ENCODE data around the gene ENTR1. TPM values are rescaled to one million over a fixed set of nuclear protein-coding genes. Genes with fewer than 3 reads are reported as not detected.

ENTR1 gene
- total RNA-seq, 1 donor from 2014 or later = 101 TPM

DNA sequence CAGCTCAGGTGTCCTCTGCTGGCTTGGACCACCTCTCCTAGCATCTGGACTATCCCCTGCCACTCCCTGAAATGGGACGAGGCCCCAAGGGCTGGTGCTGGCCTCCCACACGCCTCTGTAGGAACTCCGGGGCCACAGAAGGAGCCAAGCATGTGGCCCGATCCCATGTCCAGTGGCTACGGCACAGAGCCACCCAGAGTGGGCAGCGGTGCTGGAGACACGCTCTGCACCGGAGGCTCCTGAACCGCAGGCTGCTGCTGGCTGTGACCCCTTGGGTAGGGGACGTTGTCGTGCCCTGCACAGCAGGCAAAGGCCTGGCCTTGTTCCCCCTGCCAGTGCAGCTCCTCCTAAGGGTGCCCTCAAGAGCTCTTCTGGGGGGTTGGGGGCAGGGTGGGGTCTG, 30.5 kb downstream of the ENTR1 start:
- TF ChIP-seq, protein P1, sequence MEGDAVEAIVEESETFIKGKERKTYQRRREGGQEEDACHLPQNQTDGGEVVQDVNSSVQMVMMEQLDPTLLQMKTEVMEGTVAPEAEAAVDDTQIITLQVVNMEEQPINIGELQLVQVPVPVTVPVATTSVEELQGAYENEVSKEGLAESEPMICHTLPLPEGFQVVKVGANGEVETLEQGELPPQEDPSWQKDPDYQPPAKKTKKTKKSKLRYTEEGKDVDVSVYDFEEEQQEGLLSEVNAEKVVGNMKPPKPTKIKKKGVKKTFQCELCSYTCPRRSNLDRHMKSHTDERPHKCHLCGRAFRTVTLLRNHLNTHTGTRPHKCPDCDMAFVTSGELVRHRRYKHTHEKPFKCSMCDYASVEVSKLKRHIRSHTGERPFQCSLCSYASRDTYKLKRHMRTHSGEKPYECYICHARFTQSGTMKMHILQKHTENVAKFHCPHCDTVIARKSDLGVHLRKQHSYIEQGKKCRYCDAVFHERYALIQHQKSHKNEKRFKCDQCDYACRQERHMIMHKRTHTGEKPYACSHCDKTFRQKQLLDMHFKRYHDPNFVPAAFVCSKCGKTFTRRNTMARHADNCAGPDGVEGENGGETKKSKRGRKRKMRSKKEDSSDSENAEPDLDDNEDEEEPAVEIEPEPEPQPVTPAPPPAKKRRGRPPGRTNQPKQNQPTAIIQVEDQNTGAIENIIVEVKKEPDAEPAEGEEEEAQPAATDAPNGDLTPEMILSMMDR (IDR thresholded peaks at IDR 0.05) = no peak
- H3K27ac Mint-ChIP-seq = no peak overlapping the region
- ATAC-seq (ENCODE audit: low read depth) = no peak

DNA sequence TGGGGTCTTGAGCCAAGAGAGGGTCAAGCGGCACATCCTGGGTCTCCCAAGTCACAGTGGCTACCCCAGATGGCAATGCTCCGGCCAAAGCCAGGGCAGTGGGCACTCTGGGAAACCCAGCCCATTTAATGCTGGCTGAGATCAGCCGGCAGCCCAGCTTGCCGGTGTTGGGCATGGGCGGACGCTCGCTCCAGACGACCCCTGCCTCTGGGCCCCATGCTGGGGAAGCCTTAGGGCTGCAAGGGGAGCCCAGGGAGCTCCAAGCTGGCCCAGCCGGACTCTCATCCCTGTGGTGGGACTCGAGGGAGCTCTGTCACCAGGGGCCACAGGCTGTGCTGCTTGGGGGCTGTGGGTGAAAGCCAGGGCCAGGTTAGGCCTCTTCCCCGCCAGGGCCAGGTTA, 31.0 kb downstream of the ENTR1 start:
- Mint-ChIP-seq H3K27me3 (no peaks in the 10 kb centered on the region), H3K4me1 (no peaks in the 10 kb centered on the region), H3K27ac (no peak overlapping the region), H3K36me3 (ENCODE audit: low read depth) (peaks cover 38% of the 10 kb centered on the region), H3K4me3 (no peak overlapping the region), H3K9me3 (no peaks in the 10 kb centered on the region)
- POLR2A ChIA-PET = no interaction called here
- ATAC-seq (ENCODE audit: low read depth) = no peak
- intact Hi-C loops (cut with micrococcal nuclease) = no loop called here
- CTCF ChIA-PET = no interaction called here
- no peak for DNase-seq
- TF ChIP-seq, protein P1 (IDR thresholded peaks at IDR 0.05) = no peak

More for the DNA sequence above, 30.5 kb downstream of the ENTR1 start:
- H3K4me3 Mint-ChIP-seq = no peak overlapping the region
- H3K27me3 Mint-ChIP-seq = no peaks in the 10 kb centered on the region
- no peaks in the 10 kb centered on the region for H3K9me3 Mint-ChIP-seq
- POLR2A ChIA-PET = no interaction called here
- no peaks in the 10 kb centered on the region for H3K4me1 Mint-ChIP-seq
- no peak for DNase-seq
- CTCF ChIA-PET = no interaction called here
- intact Hi-C loops (cut with micrococcal nuclease) = no loop called here
- H3K36me3 Mint-ChIP-seq (ENCODE audit: low read depth) = peaks cover 42% of the 10 kb centered on the region

GRCh38 chr9:136379003-136379287, 31.5 kb downstream of the ENTR1 start:
- TF ChIP-seq, protein P1 (IDR thresholded peaks at IDR 0.05) = no peak
- intact Hi-C loops (cut with micrococcal nuclease) = no loop called here
- Mint-ChIP-seq H3K36me3 (ENCODE audit: low read depth) (peaks cover 33% of the 10 kb centered on the region), H3K27ac (no peak overlapping the region), H3K4me3 (no peak overlapping the region), H3K27me3 (no peaks in the 10 kb centered on the region), H3K4me1 (no peaks in the 10 kb centered on the region), H3K9me3 (no peaks in the 10 kb centered on the region)
- no peak for DNase-seq
- no peak for ATAC-seq (ENCODE audit: low read depth)
- ChIA-PET POLR2A (no interaction called here), CTCF (no interaction called here)

DNA sequence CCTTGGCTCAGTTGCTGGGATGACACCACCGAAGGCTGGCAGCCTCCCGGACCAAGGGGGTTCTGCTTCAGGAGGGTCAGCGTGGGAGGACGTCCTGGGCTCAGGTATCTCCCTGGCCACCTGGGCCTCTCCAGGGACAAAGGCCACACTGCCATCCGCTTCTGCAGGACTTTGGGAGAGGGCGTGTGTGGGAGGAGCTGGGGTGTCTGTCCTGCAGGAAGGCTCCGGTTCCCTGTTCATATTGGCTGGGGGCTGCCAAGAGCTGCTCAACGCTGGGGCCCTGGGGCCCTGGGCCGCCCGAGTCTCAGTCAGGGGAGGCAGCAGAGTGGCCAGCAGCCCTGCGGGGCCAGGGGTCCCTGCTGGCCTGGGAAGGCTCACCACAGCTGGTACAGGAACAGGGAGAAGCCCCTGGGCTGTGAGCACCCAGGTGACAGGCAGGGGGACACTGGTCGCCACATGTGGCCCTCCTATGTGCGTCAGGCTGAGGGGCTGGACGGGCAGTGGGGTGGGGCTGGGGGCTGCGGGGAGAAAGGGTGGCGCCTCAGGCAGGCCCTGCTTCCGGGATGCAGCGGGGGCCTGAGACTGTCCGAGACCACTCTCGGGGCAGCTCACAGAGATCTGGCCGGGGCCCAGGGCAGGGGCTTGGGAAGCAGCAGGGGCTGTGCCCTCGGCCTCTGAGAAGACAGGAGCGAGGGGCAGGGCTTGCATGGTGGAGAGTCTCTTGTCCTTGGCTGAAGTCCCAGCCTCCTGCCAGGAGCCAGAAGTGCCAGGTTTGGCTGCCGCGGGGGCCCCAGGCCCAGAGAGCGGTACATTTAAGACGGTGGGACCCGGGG, 32.0 kb downstream of the ENTR1 start:
- no peaks in the 10 kb centered on the region for H3K4me1 Mint-ChIP-seq
- H3K27me3 Mint-ChIP-seq = no peaks in the 10 kb centered on the region
- H3K9me3 Mint-ChIP-seq = no peaks in the 10 kb centered on the region
- H3K27ac Mint-ChIP-seq = no peak overlapping the region
- ATAC-seq (ENCODE audit: low read depth) (no peak), DNase-seq (no peak)
- peaks cover 29% of the 10 kb centered on the region for H3K36me3 Mint-ChIP-seq (ENCODE audit: low read depth)
- ChIA-PET CTCF (no interaction called here), POLR2A (no interaction called here)
- H3K4me3 Mint-ChIP-seq = no peak overlapping the region
- TF ChIP-seq, protein P1 (IDR thresholded peaks at IDR 0.05) = no peak
- intact Hi-C loops (cut with micrococcal nuclease) = no loop called here

- no peaks in the 10 kb centered on the region for H3K27me3 Mint-ChIP-seq
- no peak for ATAC-seq (ENCODE audit: low read depth)
- intact Hi-C loops (cut with micrococcal nuclease) = no loop called here
- H3K27ac Mint-ChIP-seq = no peak overlapping the region
- POLR2A ChIA-PET = no interaction called here
- TF ChIP-seq, protein P1 (IDR thresholded peaks at IDR 0.05) = no peak
- no peaks in the 10 kb centered on the region for H3K9me3 Mint-ChIP-seq
- DNase-seq = no peak
- peaks cover 24% of the 10 kb centered on the region for H3K36me3 Mint-ChIP-seq (ENCODE audit: low read depth)
- H3K4me1 Mint-ChIP-seq = peaks cover 8% of the 10 kb centered on the region
- CTCF ChIA-PET = no interaction called here
- H3K4me3 Mint-ChIP-seq = no peak overlapping the region
Observed at GRCh38 chr9:136377341-136378169, 32.9 kb downstream of the ENTR1 start.

Data from activated B cell treated with CpG ODN at 0.5 μM for 24 hours (primary cell).